ENCODE measurements around the gene CKMT2. TPM values are rescaled to one million over a fixed set of nuclear protein-coding genes. Genes with fewer than 3 reads are reported as not detected.

Gene CKMT2
- total and polyA plus RNA-seq, 2 of the 8 experiments (the other 6 are each of a cell fraction or from before 2014, with no cell fraction given), result 2.4 to 5.0 TPM

DNA sequence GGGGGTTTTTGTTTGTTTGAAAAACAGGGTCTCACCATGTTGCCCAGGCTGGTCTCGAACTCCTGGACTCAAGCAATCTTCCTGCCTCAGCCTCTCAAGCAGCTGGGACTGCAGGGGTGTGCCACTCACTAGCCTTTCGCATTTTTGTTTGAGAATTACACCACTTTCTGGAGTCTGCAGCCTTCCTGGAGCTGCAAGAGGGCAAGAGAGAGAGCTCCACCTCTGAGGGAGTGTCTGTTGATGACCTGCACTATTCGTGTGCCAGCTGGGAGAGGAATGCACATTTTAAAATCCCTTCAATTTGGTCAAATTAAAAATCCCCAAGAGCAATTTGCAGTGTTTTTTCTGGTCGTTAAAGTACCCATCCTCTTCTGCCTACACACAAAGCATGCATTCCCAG, 5.0 kb upstream of the CKMT2 start:
- no peak overlapping the region for H2AK5ac ChIP-seq (ENCODE audit: low read depth, low read length)
- no peak overlapping the region for H2BK120ac ChIP-seq (replicated peaks; ENCODE audit: low read depth, low read length)
- H4K8ac ChIP-seq (ENCODE audit: extremely low read depth, insufficient read depth, low read length), result no peak overlapping the region
- H3K23me2 ChIP-seq (ENCODE audit: low read depth, low read length), result no peaks in the 10 kb centered on the region; the same call in 1 of the 2 replicates
- H3K18ac ChIP-seq (ENCODE audit: extremely low read depth, low read length), result no peak overlapping the region
- H2AFZ ChIP-seq (ENCODE audit: low read length), result no peak overlapping the region
- H3K23ac ChIP-seq (ENCODE audit: insufficient read length), result no peak overlapping the region
- peaks cover 0 to 7% (median 2%) of the 10 kb centered on the region in 4 experiments; a peak in 3 of 7 replicates for H3K4me1 ChIP-seq (replicated peaks in 1 of 4; ENCODE audit: control insufficient read depth in 3 of 4, insufficient read depth in 4 of 4, low read length in 3 of 4)
- no peaks in the 10 kb centered on the region for H4K20me1 ChIP-seq (replicated peaks in 1 of 2; ENCODE audit: control insufficient read depth in 1 of 2, insufficient read depth in 2 of 2, low read length in 2 of 2)
- H2BK15ac ChIP-seq (ENCODE audit: low read length), result no peak overlapping the region
- ChIA-PET CTCF (ENCODE audit: partially characterized antibody) (interaction anchor here (0.6 to 1.8 kb wide), 4 partner anchors 19 to 103 kb away, joined by 3 to 8 read pairs (median 4); no protein-coding TSS in a partner anchor), POLR2A (ENCODE audit: partially characterized antibody) (no interaction called here)
- no peak overlapping the region for H3K14ac ChIP-seq (ENCODE audit: insufficient read length)
- no peak overlapping the region for H2BK5ac ChIP-seq (ENCODE audit: low read depth, low read length)
- H3K27me3 ChIP-seq (replicated peaks in 1 of 4; ENCODE audit: control insufficient read depth in 3 of 4, extremely low read depth in 1 of 4, insufficient read depth in 3 of 4, low read length in 3 of 4), result no peaks in the 10 kb centered on the region
- H3K4ac ChIP-seq (replicated peaks; ENCODE audit: insufficient read length, low read depth, low read length), result no peak overlapping the region
- 79% methylated on average over 4 of the region's 4 CpGs; no CpG with 5 or more reads in 1 of the 2 experiments for WGBS, 2 experiments (ENCODE audit: extremely low coverage in 1 of 2, insufficient coverage in 1 of 2, insufficient read length in 1 of 2, insufficient replicate concordance in 2 of 2, low coverage in 1 of 2, low lambda C conversion rate in 2 of 2, missing lambda C conversion rate in 1 of 2)
- FAIRE-seq (no peak), DNase-seq (ENCODE audit: low read depth in 1 of 2, low spot score in 2 of 2) (no peak)
- no peak overlapping the region for H3K4me3 ChIP-seq (ENCODE audit: extremely low read depth in 1 of 4, insufficient read depth in 2 of 4, low read depth in 3 of 4, low read length in 4 of 4)
- no peaks in the 10 kb centered on the region for H3K79me2 ChIP-seq (ENCODE audit: control insufficient read depth in 1 of 2, insufficient read depth in 2 of 2, low read length in 2 of 2)
- no peak overlapping the region for H2BK12ac ChIP-seq (ENCODE audit: low read depth, low read length)
- H3K9ac ChIP-seq (replicated peaks in 1 of 4; ENCODE audit: extremely low read depth in 1 of 4, low read depth in 3 of 4, low read length in 3 of 4), result no peak overlapping the region; a peak in 1 of 7 replicates
- H3K27ac ChIP-seq (ENCODE audit: low read depth, low read length), result no peak overlapping the region
- no peaks in the 10 kb centered on the region for H3K36me3 ChIP-seq (ENCODE audit: control insufficient read depth in 2 of 4, insufficient read depth in 4 of 4, low read length in 3 of 4)
- H4K91ac ChIP-seq (replicated peaks; ENCODE audit: insufficient read length, low read length), result no peak overlapping the region
- no peak overlapping the region for H3K56ac ChIP-seq (replicated peaks; ENCODE audit: insufficient read length, low read depth, low read length)
- no peak overlapping the region for H3K4me2 ChIP-seq (ENCODE audit: insufficient read depth in 1 of 2, low read depth in 2 of 2, low read length in 2 of 2)
- no peaks in the 10 kb centered on the region for H3K9me3 ChIP-seq (ENCODE audit: insufficient read depth in 2 of 2, low read depth in 1 of 2, low read length in 1 of 2)
- H3K79me1 ChIP-seq (ENCODE audit: low read depth, low read length), result no peaks in the 10 kb centered on the region; the same call in 1 of the 2 replicates
- no peak overlapping the region for H4K5ac ChIP-seq (ENCODE audit: insufficient read length, low read depth, low read length)
- H2BK20ac ChIP-seq (ENCODE audit: low read length), result no peak overlapping the region
- TF ChIP-seq SIX5 (IDR thresholded peaks at IDR 0.05; ENCODE audit: low read depth, low read length), result no peak
- TF ChIP-seq EGR1 (IDR thresholded peaks at IDR 0.05; ENCODE audit: borderline replicate concordance, low read depth, low read length), result no peak

Measured in H1 (cell line).